Effector CD8-positive, alpha-beta T cell (primary cell): ENCODE results near the gene OR8D2.

ENCODE experiments used
- DNase-seq: peaks from one replicate; lab custom pipeline; 2025; lab: John Stamatoyannopoulos, UW
- total RNA-seq, 4 experiments: gene quantifications; one replicate each; lab custom pipeline; 2026; lab: John Stamatoyannopoulos, UW

Gene OR8D2
- total RNA-seq = 0 to 0.18 (median 0) reads per million in 4 experiments

GRCh38 chr11:124320097-124320496 lies at the start of gene OR8D2:
Gene OR8D2, minus strand, starts transcription at chr11:124320197. Its CDS starts 0 bp downstream, at chr11:124320197.
- DNase-seq = no peak

- no peak for DNase-seq
Measured at GRCh38 chr11:124359566-124359965, 39.6 kb upstream of the OR8D2 start.

- DNase-seq = no peak
Measured at GRCh38 chr11:124346311-124346955, 26.4 kb upstream of the OR8D2 start.

- no peak for DNase-seq
Measured at GRCh38 chr11:124344346-124344745, 24.3 kb upstream of the OR8D2 start.

GRCh38 chr11:124340142-124340447 lies 20.1 kb upstream of the OR8D2 start:
- no peak for DNase-seq

- no peak for DNase-seq
Measured at GRCh38 chr11:124339396-124340141, 19.6 kb upstream of the OR8D2 start.

GRCh38 chr11:124331873-124332272 lies 11.9 kb upstream of the OR8D2 start:
- no peak for DNase-seq

GRCh38 chr11:124329787-124330478 lies 9.9 kb upstream of the OR8D2 start:
- no peak for DNase-seq

- DNase-seq = no peak
Measured at GRCh38 chr11:124327775-124328174, 7.8 kb upstream of the OR8D2 start.

GRCh38 chr11:124322356-124322755 lies 2.4 kb upstream of the OR8D2 start:
- no peak for DNase-seq

- DNase-seq = no peak
Measured at GRCh38 chr11:124315052-124315451, 4.9 kb downstream of the OR8D2 start.

GRCh38 chr11:124313849-124314248 lies 6.1 kb downstream of the OR8D2 start, which contains the start of gene OR8D1:
Gene OR8D1, minus strand, starts transcription at chr11:124313949. Its CDS starts 3,183 bp downstream, at chr11:124310766.
- DNase-seq = no peak

GRCh38 chr11:124313131-124313530 lies 6.9 kb downstream of the OR8D2 start:
- DNase-seq = no peak

- no peak for DNase-seq
Measured at GRCh38 chr11:124311670-124312069, 8.3 kb downstream of the OR8D2 start.

GRCh38 chr11:124311269-124311668 lies 8.7 kb downstream of the OR8D2 start:
- DNase-seq = no peak

- no peak for DNase-seq
Measured at GRCh38 chr11:124310721-124311120, 9.3 kb downstream of the OR8D2 start.

GRCh38 chr11:124307093-124307492 lies 12.9 kb downstream of the OR8D2 start:
- no peak for DNase-seq

- no peak for DNase-seq
Measured at GRCh38 chr11:124302347-124303125, 17.5 kb downstream of the OR8D2 start.

- no peak for DNase-seq
Measured at GRCh38 chr11:124301548-124301947, 18.4 kb downstream of the OR8D2 start.

GRCh38 chr11:124297921-124298320 lies 22.1 kb downstream of the OR8D2 start:
- DNase-seq = no peak

- no peak for DNase-seq
Measured at GRCh38 chr11:124296016-124296415, 24.0 kb downstream of the OR8D2 start.

- DNase-seq = no peak
Measured at GRCh38 chr11:124294687-124295086, 25.3 kb downstream of the OR8D2 start.
